Stimulated activated CD4-positive, alpha-beta T cell treated with anti-CD3 and anti-CD28 coated beads, TNF-alpha, amount 100 ng/mL, for 1 hour (primary cell): ENCODE measurements around the gene UBE2L3.

Source experiments
- DNase-seq, 3 donors: peaks; one replicate each; pipeline ENCODE4 v3.0.0-alpha.2; 2020; ENCODE audit warnings: low read depth in 3 of 3, low spot score in 1 of 3

UBE2L3 gene

GRCh38 chr22:21669026-21669425, 101.5 kb downstream of the UBE2L3 start:
- DNase-seq: no peak

- no peak for DNase-seq
Measured at GRCh38 chr22:21672107-21672629, 104.7 kb downstream of the UBE2L3 start.
